Colonic mucosa (tissue), 4 donors: ENCODE measurements around the gene SHPK. TPM values are rescaled to one million over a fixed set of nuclear protein-coding genes. Genes with fewer than 3 reads are reported as not detected.

Experiments used
- DNase-seq: peaks from one replicate; pipeline ENCODE4 v3.0.0-alpha.2; 2020
- H3K27ac ChIP-seq: fragments of 200-600 bp; one replicate; pipeline ENCODE4 v1.8.0; 2021
- H3K27me3 ChIP-seq: fragments of 200-600 bp; one replicate; pipeline ENCODE4 v1.8.0; 2021
- H3K36me3 ChIP-seq: fragments of 200-600 bp; one replicate; pipeline ENCODE4 v1.8.0; 2021
- H3K4me1 ChIP-seq: fragments of 200-600 bp; one replicate; pipeline ENCODE4 v1.8.0; 2021; ENCODE audit warnings: mild to moderate bottlenecking
- H3K4me3 ChIP-seq: fragments of 200-600 bp; one replicate; pipeline ENCODE4 v1.8.0; 2021
- H3K9ac ChIP-seq, 2 donors: one replicate each; pipeline ENCODE4 v1.7.0; 2013; ENCODE audit warnings: control low read depth in 2 of 2, low read depth in 2 of 2, low read length in 2 of 2
- H3K9me3 ChIP-seq: fragments of 200-600 bp; one replicate; pipeline ENCODE4 v1.8.0; 2021
- CTCF ChIP-seq: fragments of 200-600 bp; IDR thresholded peaks from one replicate; pipeline ENCODE4 v1.8.0; 2022; ENCODE audit warnings: antibody characterized with exemption, mild to moderate bottlenecking
- intact Hi-C: fragments of 100-400 bp; cut with DNase I; formaldehyde crosslinking; loops from one replicate; pipeline ENCODE4 v1.14.1; 2022
- total RNA-seq, 2 donors: library from RNA; stranded (reverse); fragmentation: NEBNext Ultra II Directional in 1 of 2; extraction: Animal tissue kit (Norgen Biotek cat#: 25700) in 1 of 2; gene quantifications; one replicate each; pipeline ENCODE4 v1.2.1, GENCODE V29; 2021
- donor health status: healthy.
- donor health status: DM: no; HTN: no; CAD: no.
- donor health status: DM: no; HTN: no; CAD: no.

The SHPK gene
- total RNA-seq, 2 donors from 2014 or later: 21.5 to 23.5 TPM

DNA sequence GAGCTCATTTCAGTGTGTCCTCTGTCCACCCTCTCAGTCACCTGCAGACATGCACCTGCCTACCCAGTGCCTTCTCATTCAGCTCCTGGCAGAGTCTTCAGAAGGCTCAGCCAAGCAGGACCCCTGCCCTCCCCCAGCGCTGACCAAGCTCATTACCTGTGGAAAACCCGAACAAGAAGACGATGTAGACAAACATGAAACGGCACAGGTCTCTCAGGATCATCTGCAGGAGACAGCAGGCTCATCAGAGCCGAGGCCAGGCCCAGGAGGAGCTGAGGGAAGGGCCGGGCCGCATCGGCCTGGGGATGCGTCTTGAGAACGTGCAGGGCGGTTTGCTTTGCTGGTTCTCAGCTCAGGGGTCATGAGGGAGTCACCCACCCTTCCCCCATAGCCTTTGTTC lies 59.1 kb downstream of the SHPK start:
- H3K4me1 ChIP-seq: no peaks in the 10 kb centered on the region
- intact Hi-C loops: no loop called here
- no peak for TF ChIP-seq CTCF
- no peak overlapping the region for H3K27ac ChIP-seq
- no peak for DNase-seq
- no peak overlapping the region for H3K9ac ChIP-seq
- H3K9me3 ChIP-seq: no peaks in the 10 kb centered on the region
- H3K36me3 ChIP-seq: no peaks in the 10 kb centered on the region
- H3K4me3 ChIP-seq: no peak overlapping the region
- H3K27me3 ChIP-seq: no peaks in the 10 kb centered on the region

- H3K27me3 ChIP-seq: no peaks in the 10 kb centered on the region
- no peaks in the 10 kb centered on the region for H3K9me3 ChIP-seq
- no peak for DNase-seq
- intact Hi-C loops: no loop called here
- H3K27ac ChIP-seq: no peak overlapping the region
- no peak overlapping the region for H3K9ac ChIP-seq
- H3K36me3 ChIP-seq: no peaks in the 10 kb centered on the region
- no peaks in the 10 kb centered on the region for H3K4me1 ChIP-seq
- TF ChIP-seq CTCF: no peak
- H3K4me3 ChIP-seq: no peak overlapping the region
Measured at GRCh38 chr17:3575511-3575910, 60.5 kb downstream of the SHPK start.

DNA sequence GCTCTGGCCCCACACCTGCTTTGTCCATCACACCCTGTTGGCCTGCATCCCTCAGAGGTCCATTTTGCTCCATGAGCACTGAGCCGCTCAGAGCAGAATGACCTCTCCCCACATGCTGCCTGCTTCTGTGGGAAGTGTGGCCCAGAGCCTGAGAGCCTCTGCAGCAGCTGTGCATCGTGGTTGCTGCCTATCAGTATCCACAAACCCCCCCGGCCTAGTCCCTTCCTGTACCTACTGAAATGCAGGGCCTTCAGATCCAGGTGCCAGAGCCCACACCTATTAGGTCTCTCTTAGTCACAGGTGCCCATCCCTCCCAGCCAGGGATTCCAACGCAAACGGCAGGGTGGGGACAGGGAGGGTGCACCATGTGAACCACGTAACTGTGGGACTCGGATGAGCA lies 61.8 kb downstream of the SHPK start:
- H3K4me1 ChIP-seq: no peaks in the 10 kb centered on the region
- TF ChIP-seq CTCF: no peak
- H3K4me3 ChIP-seq: no peak overlapping the region
- no peaks in the 10 kb centered on the region for H3K9me3 ChIP-seq
- no peaks in the 10 kb centered on the region for H3K36me3 ChIP-seq
- DNase-seq: no peak
- intact Hi-C loops: no loop called here
- H3K27me3 ChIP-seq: no peaks in the 10 kb centered on the region
- no peak overlapping the region for H3K27ac ChIP-seq
- H3K9ac ChIP-seq: no peak overlapping the region

- H3K4me1 ChIP-seq: no peaks in the 10 kb centered on the region
- no peaks in the 10 kb centered on the region for H3K36me3 ChIP-seq
- intact Hi-C loops: no loop called here
- no peaks in the 10 kb centered on the region for H3K27me3 ChIP-seq
- no peak overlapping the region for H3K9ac ChIP-seq
- no peaks in the 10 kb centered on the region for H3K9me3 ChIP-seq
- H3K4me3 ChIP-seq: no peak overlapping the region
- DNase-seq: no peak
- H3K27ac ChIP-seq: no peak overlapping the region
- no peak for TF ChIP-seq CTCF
Measured at GRCh38 chr17:3573246-3574100, 62.6 kb downstream of the SHPK start.

DNA sequence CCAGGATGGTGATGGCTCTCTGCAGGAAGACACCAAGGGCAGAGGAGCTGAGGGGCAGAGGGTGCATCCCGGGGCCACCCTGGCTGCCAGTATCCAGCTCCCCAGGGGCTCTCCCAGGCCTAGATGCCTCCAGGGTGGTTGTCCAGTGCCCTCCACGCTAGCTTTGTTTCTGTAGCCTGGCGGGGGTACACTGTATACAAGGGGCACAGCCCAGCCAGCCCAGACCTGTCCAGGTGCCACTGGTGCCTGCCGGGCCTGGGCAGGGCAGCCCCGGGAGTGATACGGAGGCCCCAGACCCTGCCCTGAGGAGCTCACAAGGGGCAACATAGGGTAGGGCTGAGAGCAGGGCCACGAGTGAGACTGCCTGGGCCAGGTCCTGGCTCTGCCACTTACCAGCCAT lies 63.8 kb downstream of the SHPK start:
- intact Hi-C loops: no loop called here
- TF ChIP-seq CTCF: no peak

More for the DNA sequence above, 63.8 kb downstream of the SHPK start:
- Histone ChIP-seq H3K9ac (no peak overlapping the region), H3K36me3 (no peaks in the 10 kb centered on the region), H3K4me3 (no peak overlapping the region), H3K27ac (no peak overlapping the region), H3K4me1 (no peaks in the 10 kb centered on the region), H3K27me3 (no peaks in the 10 kb centered on the region), H3K9me3 (no peaks in the 10 kb centered on the region)
- no peak for DNase-seq
